GM21737 (cell line): ENCODE measurements around the gene PCSK6.
A peak's percentile ranks its signal among the peaks of the same experiment; 100 is the strongest.

Experiments
- ATAC-seq: cut with Tn5 transposase; IDR thresholded peaks from one replicate; pipeline ENCODE4 v1.9.1; 2021; ENCODE audit warnings: mild to moderate bottlenecking, moderate library complexity; ENCODE audit not compliant: unreplicated experiment

Gene PCSK6

DNA sequence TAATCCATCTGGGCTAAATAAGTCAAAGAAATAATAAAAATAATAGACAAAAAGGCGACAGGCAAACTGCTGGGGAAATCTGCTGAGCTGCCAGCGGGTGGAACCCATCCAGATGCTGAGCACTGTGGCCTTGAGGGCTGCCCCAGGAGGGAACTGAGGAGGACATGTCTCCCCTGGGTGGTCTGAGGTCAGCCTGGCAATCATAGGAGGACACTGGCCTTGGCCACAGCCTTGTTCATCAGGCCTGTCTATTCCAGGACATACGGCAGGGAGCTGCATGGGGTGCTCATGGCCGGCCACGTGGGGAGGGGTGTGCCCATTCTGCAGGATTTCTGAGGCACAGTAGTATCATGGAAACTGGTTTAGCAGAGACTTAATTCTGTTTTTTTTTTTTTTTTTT is 173.0 kb downstream of the PCSK6 start:
- ATAC-seq, result no peak

- no peak for ATAC-seq
Measured at GRCh38 chr15:101315736-101316135, 173.8 kb downstream of the PCSK6 start.

DNA sequence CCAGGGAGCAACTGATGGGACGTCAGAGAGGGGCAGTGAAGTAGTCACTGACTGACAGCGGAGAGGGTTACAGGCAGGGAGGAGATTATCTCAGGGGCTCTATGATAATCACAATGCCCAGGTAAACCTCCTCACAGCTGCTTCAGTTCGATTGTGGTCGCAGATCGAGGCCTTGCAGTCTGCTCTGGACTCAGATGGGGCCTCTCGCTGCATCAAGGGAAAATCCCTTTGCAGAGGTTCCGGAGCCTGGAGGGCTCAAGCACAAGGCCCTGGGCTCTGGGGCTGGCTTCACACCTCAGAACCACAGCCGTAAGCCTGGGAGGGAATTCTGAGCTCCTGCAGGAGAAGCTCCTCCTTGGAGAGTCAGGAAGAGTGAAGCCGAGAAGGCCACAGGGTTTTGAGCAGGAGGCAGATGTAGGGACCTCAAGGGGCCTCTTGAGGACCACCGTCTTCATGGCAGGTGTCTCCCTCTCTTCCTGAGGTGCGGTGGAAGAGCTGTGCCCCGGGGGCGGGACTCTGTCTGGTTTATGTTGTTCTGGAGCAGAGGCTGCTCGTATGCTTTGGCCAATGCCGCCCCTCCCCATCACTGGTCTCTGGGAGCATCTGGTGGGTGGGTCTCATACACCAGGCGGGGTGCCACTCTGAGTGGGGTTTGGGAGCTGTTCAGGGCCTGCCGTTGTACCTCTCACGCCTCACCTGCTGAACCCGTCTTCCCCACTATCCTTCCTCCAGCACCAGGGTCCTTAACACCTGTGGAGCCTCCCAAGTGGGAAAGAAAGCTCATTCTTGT is 175.0 kb downstream of the PCSK6 start:
- no peak for ATAC-seq

DNA sequence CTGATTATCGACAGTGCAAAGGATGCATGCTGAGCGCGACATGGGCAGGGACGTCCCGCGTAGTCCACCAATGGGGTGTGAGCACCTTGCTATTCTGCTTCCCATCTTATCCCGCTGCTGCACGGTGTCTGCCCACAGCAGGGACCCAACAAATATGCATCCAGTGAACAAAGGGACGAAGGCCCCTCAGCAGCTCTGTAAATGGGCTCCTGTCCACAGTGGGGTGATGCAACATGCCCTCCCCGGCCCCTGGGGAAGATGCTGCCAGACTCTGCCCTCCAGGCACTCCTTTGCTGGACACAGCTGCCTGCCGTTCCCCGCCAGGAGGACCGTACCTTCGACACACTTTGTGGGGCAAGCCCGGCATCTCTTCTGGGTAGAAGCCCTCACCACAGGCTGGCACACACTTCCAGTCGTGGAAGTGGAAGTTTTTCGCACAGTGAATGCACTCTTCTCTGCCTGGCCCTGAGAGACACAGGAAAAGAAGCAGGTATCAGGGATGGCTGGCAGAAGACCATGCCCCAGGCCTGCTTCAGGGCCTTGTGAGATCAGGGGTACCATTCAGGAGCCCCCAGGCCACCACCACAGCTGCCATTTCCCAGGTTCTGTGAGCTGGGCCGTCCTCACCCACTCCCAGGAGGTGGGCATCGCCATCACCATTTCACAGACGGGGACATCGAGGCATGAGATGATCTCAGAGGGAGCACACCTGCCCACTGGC is 176.3 kb downstream of the PCSK6 start:
- no peak for ATAC-seq

DNA sequence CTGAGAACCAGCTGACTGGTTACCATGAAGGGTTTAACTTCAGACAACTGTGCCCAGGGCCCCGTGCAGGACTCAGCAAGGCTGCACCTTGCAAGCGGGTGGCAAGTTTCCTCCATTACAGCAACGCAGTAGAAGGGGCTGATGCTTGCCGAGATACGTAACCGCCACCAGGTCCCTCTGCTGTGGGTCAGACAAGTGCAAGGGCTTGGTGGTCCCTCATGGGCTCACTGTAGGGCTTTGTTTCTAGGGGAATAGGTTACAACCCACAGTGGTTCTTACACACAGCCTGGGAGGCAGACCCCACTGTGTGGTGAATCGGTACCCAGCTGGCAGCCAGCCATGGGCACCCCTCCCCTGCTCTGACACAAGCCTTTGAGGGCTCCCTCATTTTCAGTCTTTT is 179.0 kb downstream of the PCSK6 start:
- no peak for ATAC-seq

- no peak for ATAC-seq
Measured at GRCh38 chr15:101310161-101310480, 179.4 kb downstream of the PCSK6 start.

GRCh38 chr15:101309436-101310160 is 179.9 kb downstream of the PCSK6 start:
- no peak for ATAC-seq

GRCh38 chr15:101308604-101309435 is 180.7 kb downstream of the PCSK6 start:
- ATAC-seq, result no peak

DNA sequence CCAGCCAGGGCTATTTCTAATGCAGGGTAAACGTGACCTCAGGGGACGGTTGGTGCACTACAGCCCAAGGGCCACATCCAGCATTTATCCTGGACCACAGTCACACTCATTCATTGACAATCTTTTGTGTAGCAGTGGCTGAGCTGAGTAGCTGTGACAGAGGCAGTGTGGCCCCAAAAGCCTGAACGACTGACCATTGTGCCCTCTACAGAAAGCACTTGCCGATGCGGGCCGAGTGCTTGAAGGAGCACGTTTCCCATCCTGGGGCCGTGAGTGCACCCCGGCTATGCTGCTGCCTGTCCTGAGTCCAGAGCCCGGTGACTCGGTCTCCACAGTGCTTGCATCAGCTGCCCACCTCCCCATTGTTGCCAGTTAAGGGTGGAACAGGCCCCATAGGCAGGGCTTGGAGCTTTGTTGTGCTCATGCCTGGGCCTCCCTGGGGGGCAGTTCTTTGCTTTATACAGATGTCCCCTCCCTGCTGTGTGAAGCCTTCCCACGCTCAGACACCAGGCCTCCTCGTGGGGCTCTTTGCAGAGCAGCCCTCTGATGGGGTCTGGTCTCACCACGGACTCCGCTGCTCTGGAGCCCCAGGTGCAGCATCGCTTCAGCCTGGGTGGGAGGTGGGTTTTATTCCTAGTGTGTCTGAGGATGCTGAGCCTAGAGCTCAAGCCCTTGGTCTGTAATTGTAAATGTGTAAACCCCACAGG is 181.5 kb downstream of the PCSK6 start:
- ATAC-seq, result no peak

DNA sequence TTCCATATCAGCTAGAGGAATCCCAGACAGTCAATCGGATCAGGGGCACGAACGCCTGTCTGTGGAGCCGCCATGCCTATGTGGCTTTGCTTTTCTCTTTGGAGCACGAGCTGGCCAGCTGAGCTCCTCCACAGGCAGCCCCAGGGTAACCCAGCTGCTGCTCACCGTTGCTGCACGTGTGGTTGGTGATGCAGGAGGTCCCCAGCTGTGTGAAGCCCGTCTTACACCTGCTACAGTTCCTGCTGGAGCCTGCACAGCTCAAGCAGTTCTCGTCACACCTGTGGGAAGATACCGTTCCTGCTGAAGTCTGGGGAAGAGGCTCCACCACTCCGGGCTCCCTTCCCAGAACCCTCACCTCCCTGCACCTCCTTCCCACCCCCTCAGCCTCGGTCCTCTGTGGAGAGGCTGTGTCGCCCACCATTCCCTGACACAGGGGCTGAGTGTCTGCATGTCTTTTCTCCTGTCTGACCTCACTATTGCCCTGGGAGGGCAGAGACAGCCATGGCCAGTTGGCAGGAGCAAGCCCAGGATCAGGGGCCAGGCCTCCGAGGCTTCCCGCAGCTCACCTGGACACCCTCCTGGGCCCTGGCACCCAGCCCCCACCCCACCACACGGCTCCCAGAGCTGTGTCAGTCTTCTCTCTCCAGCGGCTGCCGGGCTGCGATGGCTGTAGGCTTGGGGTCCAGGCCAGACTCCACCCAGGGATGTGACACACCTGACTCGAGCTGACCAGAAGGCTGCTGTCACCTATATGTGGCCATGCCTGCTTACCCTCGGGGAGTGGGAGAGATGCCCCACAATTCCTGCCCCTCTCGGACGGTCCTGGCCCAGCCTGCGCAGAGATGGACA is 182.2 kb downstream of the PCSK6 start:
- ATAC-seq, result no peak

DNA sequence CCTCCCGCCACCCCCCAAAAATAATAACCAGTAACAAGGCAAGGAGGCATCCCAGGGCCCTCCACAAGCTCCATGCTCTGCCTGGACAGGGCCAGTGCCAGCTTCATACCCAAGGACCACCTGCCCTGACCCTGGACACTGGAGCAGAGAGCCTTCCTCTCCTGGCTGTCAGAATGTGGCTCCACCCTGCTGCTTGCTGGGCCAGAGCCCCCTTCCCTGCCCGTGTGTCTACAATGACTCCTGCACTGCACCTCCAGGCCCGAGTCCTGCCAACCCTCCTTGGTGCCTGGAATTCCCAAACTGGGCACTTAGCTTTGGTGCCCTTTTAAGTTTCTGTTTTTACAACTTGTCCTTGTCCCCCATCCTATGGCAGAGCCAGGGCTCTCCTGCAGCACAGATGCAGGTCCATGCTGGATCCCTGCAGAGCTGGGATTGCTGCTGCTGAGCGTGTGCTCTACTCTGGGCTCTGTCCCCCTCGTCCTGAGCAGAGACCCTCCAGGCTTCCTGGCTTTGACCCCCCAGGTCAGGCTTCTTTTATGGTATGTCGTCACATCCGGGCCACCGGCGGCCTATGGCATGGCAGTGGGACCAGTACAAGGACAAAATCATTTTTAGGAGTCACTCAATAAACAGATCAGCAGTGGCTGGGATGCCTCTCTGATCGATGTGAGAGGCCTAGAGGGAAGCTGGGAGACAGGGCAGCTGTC is 183.0 kb downstream of the PCSK6 start:
- ATAC-seq, result no peak

GRCh38 chr15:101305820-101306255 is 183.7 kb downstream of the PCSK6 start:
- no peak for ATAC-seq

GRCh38 chr15:101303408-101303807 is 186.1 kb downstream of the PCSK6 start:
- ATAC-seq, result no peak

DNA sequence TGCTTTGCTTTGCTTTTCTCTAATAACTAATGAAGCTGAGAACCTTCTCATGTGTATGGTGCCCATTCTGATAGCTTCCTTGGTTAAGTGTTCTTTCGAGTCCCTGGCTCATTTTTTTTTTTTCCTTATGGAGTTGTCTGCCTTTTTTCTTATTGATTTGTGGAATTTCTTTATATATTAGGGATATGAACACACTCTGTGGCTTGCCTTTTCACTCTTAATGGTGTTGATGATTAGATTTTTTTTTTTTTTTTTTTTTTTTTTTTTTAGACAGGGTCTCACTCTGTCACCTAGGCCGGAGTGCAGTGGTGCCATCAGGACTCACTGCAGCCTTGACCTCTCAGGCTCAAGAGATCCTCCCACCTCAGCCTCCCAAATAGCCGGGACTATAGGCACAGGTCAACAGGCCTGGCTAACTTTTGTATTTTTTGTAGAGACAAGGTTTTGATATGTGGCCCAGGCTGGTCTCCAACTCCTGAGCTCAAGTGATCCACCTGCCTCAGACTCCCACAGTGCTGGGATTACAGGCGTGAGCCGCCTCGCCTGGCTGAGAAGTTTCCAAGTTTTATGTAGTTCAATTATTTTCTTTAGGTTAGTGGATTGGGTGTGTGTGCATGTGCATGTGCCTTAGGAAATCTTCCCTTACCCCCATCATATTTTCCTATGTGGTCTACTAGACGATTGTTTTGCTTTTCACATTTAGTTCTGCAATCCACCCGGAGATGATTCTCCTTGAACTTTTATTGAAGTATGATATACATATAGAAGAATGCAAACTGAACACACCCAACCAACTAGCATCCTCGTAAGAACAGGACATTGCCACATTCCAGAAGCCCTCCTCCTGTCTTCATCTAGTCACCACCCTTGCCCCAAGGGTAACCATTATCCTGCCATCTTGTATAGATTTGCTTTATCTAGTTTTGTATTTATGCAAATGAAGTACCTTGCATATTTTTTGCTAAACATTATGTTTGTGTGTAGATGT is 192.8 kb downstream of the PCSK6 start:
- no peak for ATAC-seq

GRCh38 chr15:101295607-101296161 is 193.8 kb downstream of the PCSK6 start:
- ATAC-seq, result no peak

DNA sequence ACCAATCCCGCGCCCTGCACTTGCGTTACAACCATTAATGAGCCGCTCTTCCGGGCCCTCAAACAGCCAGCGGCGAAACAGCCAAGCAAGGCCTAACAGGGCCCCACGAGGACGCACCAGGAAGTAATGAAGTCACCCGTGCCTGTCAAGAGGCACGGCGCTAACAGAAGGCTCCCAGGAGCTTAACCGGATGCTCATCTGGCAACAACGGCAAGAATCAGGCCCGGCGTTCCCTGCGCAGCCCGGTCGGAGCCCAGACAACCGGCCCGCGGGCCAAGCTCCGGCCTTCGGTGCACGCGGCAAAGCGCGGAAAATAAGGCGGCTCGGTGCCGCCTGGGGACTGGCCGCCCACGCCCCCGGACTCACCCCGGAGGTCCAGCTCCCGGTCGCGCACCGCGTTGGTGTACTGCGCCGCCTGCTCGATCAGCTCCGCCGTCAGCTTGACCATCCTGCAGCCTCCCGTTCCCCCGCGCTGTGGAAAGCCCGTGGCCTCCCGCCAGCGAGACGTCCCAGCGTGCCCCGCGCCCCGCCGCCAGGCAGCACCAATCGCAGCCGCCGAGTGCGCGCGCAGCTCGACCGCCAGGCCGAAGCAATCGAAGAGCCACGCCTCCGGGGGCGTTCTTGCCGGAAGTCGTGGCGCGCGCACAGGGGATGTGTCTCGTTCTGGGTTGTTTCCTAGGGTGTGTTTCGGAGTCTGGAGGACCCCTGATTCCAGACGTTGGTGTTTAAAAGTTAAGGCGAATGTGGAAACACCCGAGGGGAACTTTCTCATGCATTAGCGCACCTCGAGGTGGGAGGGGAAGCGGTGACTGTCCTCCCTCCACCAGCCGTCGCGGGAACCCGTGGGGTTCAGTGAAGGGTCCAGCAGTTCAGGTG is 194.5 kb downstream of the PCSK6 start, which contains the start of gene SNRPA1:
TSS of gene SNRPA1 (minus strand) at position 518 of the 876 bp plus-strand sequence. CDS start at position 448, 70 bp downstream.
- ATAC-seq, result peak; percentile 74
